SK-N-MC (cell line): ENCODE data around the gene SRSF8.

Source experiments
- EZH2 ChIP-seq: fragments of 200-600 bp; sonication (generic); IDR thresholded peaks from one replicate; pipeline ENCODE4 v1.6.1; 2017; ENCODE audit warnings: antibody characterized with exemption
- FOXP2 ChIP-seq: optimal IDR thresholded peaks from 2 replicates; pipeline ENCODE3; 2011; ENCODE audit warnings: mild to moderate bottlenecking, moderate library complexity; ENCODE audit not compliant: insufficient read depth; ENCODE audit errors: extremely low read length, control extremely low read depth

DNA sequence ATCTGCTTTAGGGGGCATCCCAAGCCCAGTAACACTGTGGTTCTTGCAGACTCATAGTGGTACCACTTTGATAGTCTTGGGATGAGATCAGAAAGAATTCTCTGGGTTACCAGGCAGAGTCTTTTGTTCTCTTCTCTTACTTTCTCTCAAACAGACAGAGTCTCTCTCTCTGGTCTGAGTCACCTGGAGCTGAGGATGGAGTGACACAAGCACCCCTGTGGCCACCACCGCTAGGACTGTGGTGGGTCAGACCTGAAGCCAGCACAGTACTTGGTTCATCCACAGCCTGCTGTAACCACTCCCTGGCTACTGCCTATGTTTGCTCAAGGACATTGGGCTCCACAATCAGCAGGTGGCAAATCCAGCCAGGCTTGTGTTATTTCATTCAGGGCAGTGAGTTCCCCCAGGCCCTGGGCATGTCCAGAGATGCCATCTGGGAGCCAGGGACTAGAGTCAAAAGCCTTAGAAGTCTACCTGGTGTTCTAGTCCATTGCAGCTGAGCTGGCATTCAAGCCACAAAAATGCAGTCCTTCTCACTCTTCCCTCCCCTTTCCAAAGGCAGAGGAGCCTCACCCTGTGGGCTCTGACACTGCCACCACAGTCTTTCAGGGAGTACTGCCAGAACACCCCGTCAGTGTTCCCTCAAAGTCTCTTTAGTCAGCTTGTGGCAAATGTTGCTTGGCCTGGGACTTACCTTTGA lies 52.8 kb downstream of the SRSF8 start:
- TF ChIP-seq FOXP2 (no peak), EZH2 (no peak)
